GM21367 (cell line): ENCODE measurements around the gene SEZ6L.

Experiments used
- ATAC-seq: cut with Tn5 transposase; IDR thresholded peaks from one replicate; pipeline ENCODE4 v1.9.1; 2021; ENCODE audit not compliant: unreplicated experiment

The SEZ6L gene

DNA sequence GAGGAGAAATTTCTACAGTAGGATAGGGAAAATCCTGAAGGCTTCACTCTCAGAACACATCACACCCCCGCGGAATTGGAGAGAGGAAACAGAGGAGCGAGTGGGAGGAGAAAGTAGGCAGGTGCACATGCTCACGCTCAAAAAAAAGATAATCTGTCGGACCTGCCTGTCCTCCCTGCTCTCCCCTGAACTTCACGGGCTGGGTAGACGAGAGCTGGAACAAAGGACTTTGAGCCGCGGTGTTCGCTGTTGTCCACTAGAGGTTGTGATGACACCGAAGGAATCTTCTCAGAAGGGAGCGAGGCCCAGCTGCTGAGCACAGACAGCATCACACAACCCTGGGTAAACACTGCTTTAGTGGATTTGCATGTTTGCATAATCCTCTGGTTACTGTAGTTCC lies 5.0 kb downstream of the SEZ6L start:
- ATAC-seq, result no peak

GRCh38 chr22:26182723-26183122 lies 13.5 kb downstream of the SEZ6L start:
- no peak for ATAC-seq

GRCh38 chr22:26185190-26185589 lies 15.9 kb downstream of the SEZ6L start:
- no peak for ATAC-seq

GRCh38 chr22:26188341-26188740 lies 19.1 kb downstream of the SEZ6L start:
- no peak for ATAC-seq

DNA sequence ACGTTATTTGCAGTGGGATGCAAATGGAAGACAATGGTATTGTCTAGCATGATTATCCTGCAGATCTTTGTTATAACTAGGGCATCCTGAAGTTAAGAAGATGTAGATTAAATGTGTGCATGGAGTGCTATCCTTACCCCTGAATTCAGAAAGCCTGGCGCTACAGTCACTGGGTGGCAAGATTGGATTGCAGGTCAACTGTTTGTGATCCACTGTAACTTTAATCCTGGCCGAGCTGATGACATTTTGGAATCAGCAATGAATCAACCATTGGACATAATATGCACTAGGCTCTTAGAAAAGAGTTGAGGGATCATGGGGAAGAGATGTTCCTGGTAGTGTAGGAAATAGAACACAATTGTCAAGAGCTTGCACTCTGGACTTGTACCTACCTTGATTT lies 25.1 kb downstream of the SEZ6L start:
- no peak for ATAC-seq

- ATAC-seq, result no peak
These were observed 25.6 kb downstream of the SEZ6L start for GRCh38 chr22:26194877-26195276.

DNA sequence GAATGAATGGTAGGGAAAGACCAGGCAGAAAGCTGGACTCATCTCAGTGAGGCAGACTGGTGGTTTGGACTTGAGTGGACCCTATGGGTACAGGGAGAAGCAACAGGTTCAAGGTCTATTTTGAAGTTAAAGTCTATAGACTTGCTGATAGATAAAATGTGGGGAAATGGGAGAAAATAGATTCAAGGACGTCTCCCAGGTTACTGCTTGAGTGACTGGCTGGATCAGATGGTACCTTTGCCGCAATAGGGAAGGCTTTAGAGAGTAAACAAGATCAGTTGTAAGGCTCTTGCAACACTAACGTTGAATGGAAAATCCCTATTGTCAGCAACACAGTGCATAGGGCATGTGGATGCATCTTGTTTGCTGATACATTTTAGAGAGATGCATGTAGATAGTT lies 27.4 kb downstream of the SEZ6L start:
- no peak for ATAC-seq

- ATAC-seq, result no peak
These were observed 28.2 kb downstream of the SEZ6L start for GRCh38 chr22:26197425-26197824.

GRCh38 chr22:26199665-26200064 lies 30.4 kb downstream of the SEZ6L start:
- ATAC-seq, result no peak

- ATAC-seq, result no peak
These were observed 33.1 kb downstream of the SEZ6L start for GRCh38 chr22:26202280-26202924.

GRCh38 chr22:26205494-26205893 lies 36.2 kb downstream of the SEZ6L start:
- ATAC-seq, result no peak

- ATAC-seq, result no peak
These were observed 41.1 kb downstream of the SEZ6L start for GRCh38 chr22:26210334-26210733.

GRCh38 chr22:26213826-26214225 lies 44.6 kb downstream of the SEZ6L start:
- ATAC-seq, result no peak

GRCh38 chr22:26214466-26214865 lies 45.2 kb downstream of the SEZ6L start:
- no peak for ATAC-seq

DNA sequence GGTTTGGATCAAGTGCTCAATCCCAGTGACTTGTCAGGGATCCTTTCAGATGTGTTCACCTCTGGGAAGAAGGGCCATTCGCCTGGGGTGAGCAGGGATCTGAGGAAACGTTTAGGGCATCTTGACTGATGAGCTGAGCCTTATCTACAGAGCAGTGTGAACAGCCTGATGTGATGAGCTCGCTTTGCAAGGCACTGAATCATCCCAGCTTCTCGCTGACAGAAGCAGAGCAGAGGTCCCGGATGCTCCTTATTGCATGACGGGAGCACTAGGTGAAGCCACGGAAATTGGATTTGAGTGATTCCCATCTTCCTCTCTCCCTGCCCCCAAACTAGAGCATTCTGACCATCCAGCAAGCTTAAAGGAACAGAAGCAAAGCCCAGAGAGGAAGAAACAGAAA lies 46.5 kb downstream of the SEZ6L start:
- ATAC-seq, result no peak

DNA sequence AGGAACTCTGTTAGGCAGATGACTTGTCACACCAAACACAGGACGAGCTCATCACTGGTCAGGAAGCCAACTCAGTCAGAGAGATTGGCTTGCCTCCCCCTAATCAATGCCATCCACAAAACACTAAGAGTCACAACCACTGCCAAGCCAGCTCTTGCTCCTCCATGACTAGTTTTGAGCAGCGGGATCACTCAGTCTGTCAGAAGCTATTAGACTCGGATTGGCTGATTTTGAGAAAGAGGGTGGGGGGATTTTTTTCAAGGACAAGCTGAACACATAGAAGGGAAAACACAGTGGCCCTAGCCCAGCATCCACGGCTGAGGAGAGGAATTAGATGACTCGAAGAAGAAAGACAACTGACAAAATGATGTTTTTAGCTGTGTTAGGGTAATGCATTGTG lies 55.9 kb downstream of the SEZ6L start:
- no peak for ATAC-seq

DNA sequence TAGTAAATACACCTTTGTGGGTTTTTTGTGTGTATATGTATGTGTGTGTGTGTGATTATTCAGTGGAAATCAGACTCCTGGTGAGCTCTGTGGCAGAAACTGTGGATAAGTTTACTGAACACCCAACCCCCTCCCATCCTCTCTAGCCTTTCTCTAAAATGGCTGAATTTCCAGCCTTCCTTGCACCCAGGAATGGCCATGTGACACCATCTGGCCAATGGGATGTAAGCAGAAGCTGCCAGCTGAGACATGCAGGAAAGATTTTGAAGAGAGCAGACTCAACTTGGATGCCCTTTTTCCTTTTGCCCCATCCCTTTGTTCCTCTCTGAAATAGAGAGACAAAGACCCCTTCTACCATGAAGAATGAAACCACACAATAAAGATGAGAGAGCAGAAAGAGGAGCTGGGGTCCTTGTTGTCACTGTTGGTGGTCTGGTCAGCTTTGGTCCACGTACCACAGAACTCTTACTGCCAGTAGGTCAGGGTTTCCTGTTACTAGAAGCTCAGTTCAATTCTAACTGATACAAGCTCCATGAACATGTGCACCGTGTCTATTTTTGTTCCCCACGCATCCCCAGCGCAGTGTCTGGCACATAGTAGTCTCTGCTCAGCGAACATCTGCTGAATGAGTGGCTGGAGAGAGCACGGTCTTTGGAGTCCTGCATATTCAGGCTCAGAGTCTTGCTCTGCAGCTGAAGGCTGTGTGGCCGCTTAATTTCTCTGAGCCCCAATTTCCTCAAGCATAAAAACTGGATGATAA lies 57.5 kb downstream of the SEZ6L start:
- ATAC-seq, result no peak

DNA sequence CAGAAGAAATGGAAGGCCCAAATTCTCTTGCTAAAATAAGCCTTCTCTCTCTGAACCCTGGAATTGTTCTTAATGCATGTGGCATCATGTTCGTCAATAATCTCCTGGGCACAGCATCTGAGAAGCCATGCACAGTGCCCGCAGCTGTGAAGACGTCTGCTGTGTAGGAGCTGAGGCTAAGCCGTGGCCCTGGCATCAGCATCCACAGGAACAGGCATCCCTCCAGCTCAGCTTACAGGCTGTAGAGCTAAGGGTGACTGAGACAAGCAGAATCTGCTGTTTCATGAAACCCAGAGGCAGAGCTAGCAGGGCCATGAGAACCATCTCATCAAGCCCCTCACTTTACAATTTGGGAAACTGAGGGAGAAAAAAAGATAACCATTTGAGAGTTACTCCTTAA lies 60.6 kb downstream of the SEZ6L start:
- no peak for ATAC-seq

- ATAC-seq, result no peak
These were observed 65.0 kb downstream of the SEZ6L start for GRCh38 chr22:26234296-26234695.

GRCh38 chr22:26235792-26236487 lies 66.7 kb downstream of the SEZ6L start:
- no peak for ATAC-seq

GRCh38 chr22:26236991-26237390 lies 67.7 kb downstream of the SEZ6L start:
- no peak for ATAC-seq

- no peak for ATAC-seq
These were observed 69.3 kb downstream of the SEZ6L start for GRCh38 chr22:26238596-26238995.
